ENCODE results near the gene SLN.
A peak's percentile ranks its signal among the peaks of the same experiment; 100 is the strongest.

Gene SLN

GRCh38 chr11:107679255-107680024 is 32.4 kb downstream of the SLN start:
- Histone ChIP-seq H3K36me3 (replicated peaks in 1 of 2; ENCODE audit: control insufficient read depth in 2 of 2, insufficient read depth in 2 of 2, low read length in 2 of 2) (no peaks in the 10 kb centered on the region), H3K9ac (ENCODE audit: low read depth, low read length, poor library complexity) (no peak overlapping the region), H2BK12ac (ENCODE audit: low read length) (no peak overlapping the region), H3K9me3 (replicated peaks in 1 of 2; ENCODE audit: control insufficient read depth in 2 of 2, insufficient read depth in 1 of 2, low read depth in 1 of 2, low read length in 2 of 2) (no peaks in the 10 kb centered on the region), H4K8ac (ENCODE audit: low read depth, low read length) (no peak overlapping the region), H3K4me1 (ENCODE audit: control insufficient read depth in 2 of 2, insufficient read depth in 1 of 2, low read depth in 1 of 2, low read length in 2 of 2) (peaks cover 0 to 8% of the 10 kb centered on the region in 2 donors), H4K91ac (ENCODE audit: low read depth, low read length, poor library complexity) (no peak overlapping the region), H2BK120ac (ENCODE audit: low read depth, low read length) (no peak overlapping the region), H3K4ac (ENCODE audit: low read length) (no peak overlapping the region), H3K27ac (replicated peaks; ENCODE audit: low read length) (no peak overlapping the region), H3K4me2 (ENCODE audit: insufficient read depth, low read length, poor library complexity, severe bottlenecking) (no peak overlapping the region), H3K18ac (ENCODE audit: low read length) (no peak overlapping the region), H3K14ac (ENCODE audit: low read length) (no peak overlapping the region), H3K23ac (ENCODE audit: low read depth, low read length, poor library complexity) (no peak overlapping the region), H2BK5ac (ENCODE audit: low read length) (no peak overlapping the region), H2BK15ac (ENCODE audit: low read length) (no peak overlapping the region), H3K79me1 (ENCODE audit: low read depth, low read length) (no peaks in the 10 kb centered on the region), H2AFZ (ENCODE audit: low read length) (no peak overlapping the region), H3K4me3 (ENCODE audit: low read length in 2 of 2) (no peak overlapping the region), H2AK5ac (ENCODE audit: low read depth, low read length) (no peak overlapping the region), H3K27me3 (ENCODE audit: control insufficient read depth in 3 of 3, insufficient read depth in 3 of 3, low read depth in 1 of 3, low read length in 3 of 3) (no peaks in the 10 kb centered on the region)
- DNase-seq (ENCODE audit: low spot score) = no peak
- WGBS, 2 donors (ENCODE audit: extremely low coverage in 2 of 2, insufficient read length in 2 of 2, insufficient replicate concordance in 1 of 2) = no CpG with 5 or more reads among the region's 4 CpGs

- H3K4me2 ChIP-seq (ENCODE audit: insufficient read depth, low read length, poor library complexity, severe bottlenecking) = no peak overlapping the region
- H3K4me1 ChIP-seq (ENCODE audit: control insufficient read depth in 2 of 2, insufficient read depth in 1 of 2, low read depth in 1 of 2, low read length in 2 of 2) = peaks cover 0 to 8% of the 10 kb centered on the region in 2 donors
- no peak overlapping the region for H2BK12ac ChIP-seq (ENCODE audit: low read length)
- H3K9me3 ChIP-seq (replicated peaks in 1 of 2; ENCODE audit: control insufficient read depth in 2 of 2, insufficient read depth in 1 of 2, low read depth in 1 of 2, low read length in 2 of 2) = no peaks in the 10 kb centered on the region
- no peak overlapping the region for H2AK5ac ChIP-seq (ENCODE audit: low read depth, low read length)
- H4K8ac ChIP-seq (ENCODE audit: low read depth, low read length) = no peak overlapping the region
- H3K36me3 ChIP-seq (replicated peaks in 1 of 2; ENCODE audit: control insufficient read depth in 2 of 2, insufficient read depth in 2 of 2, low read length in 2 of 2) = no peaks in the 10 kb centered on the region
- H3K14ac ChIP-seq (ENCODE audit: low read length) = no peak overlapping the region
- no peak overlapping the region for H4K91ac ChIP-seq (ENCODE audit: low read depth, low read length, poor library complexity)
- H2BK120ac ChIP-seq (ENCODE audit: low read depth, low read length) = no peak overlapping the region
- no CpG with 5 or more reads among the region's 6 CpGs for WGBS, 2 donors (ENCODE audit: extremely low coverage in 2 of 2, insufficient read length in 2 of 2, insufficient replicate concordance in 1 of 2)
- H3K27me3 ChIP-seq (ENCODE audit: control insufficient read depth in 3 of 3, insufficient read depth in 3 of 3, low read depth in 1 of 3, low read length in 3 of 3) = no peaks in the 10 kb centered on the region
- H3K23ac ChIP-seq (ENCODE audit: low read depth, low read length, poor library complexity) = no peak overlapping the region
- no peak overlapping the region for H2BK15ac ChIP-seq (ENCODE audit: low read length)
- no peaks in the 10 kb centered on the region for H3K79me1 ChIP-seq (ENCODE audit: low read depth, low read length)
- H3K4me3 ChIP-seq (ENCODE audit: low read length in 2 of 2) = no peak overlapping the region
- no peak overlapping the region for H3K4ac ChIP-seq (ENCODE audit: low read length)
- H3K18ac ChIP-seq (ENCODE audit: low read length) = no peak overlapping the region
- no peak overlapping the region for H2BK5ac ChIP-seq (ENCODE audit: low read length)
- H2AFZ ChIP-seq (ENCODE audit: low read length) = no peak overlapping the region
- no peak for DNase-seq (ENCODE audit: low spot score)
- H3K9ac ChIP-seq (ENCODE audit: low read depth, low read length, poor library complexity) = no peak overlapping the region
- H3K27ac ChIP-seq (replicated peaks; ENCODE audit: low read length) = no peak overlapping the region
Measured at GRCh38 chr11:107678632-107678971, 33.3 kb downstream of the SLN start.

DNA sequence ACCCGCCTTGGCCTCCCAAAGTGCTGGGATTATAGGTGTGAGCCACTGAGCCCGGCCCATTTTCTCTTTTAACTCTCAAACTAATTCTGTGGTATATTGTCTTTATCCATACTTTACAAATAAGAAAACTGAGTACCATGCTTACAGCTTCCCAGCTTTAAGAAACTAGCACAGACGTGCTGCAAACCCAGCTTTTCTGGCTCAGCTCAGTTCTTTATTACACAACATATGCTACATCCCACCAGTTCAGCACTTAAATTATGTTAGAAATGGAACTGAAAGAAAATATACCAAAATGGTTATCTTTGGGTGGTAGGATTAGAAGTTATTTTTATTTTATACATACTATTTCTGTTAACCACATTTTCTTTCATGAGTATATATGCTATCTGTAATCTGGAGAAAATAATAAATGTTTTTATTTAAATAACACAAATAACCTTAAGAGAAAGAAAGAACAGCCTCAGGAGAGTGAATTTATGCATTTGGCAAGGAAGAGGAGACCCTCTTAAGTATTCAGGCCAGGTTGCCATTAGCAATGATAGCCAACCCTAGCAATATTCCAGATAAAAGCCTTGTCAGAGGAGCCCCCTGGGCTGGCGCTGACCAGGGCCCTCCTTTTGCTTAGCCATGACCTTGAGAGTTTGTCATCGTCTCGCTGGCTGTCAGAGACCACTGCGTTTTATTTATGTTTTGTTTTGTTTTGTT is 33.8 kb downstream of the SLN start:
- WGBS, 2 donors (ENCODE audit: extremely low coverage in 2 of 2, insufficient read length in 2 of 2, insufficient replicate concordance in 1 of 2) = no CpG with 5 or more reads among the region's 7 CpGs

GRCh38 chr11:107676336-107677057 is 35.4 kb downstream of the SLN start:
- no peaks in the 10 kb centered on the region for H3K9me3 ChIP-seq (replicated peaks in 1 of 2; ENCODE audit: control insufficient read depth in 2 of 2, insufficient read depth in 1 of 2, low read depth in 1 of 2, low read length in 2 of 2)
- no peak overlapping the region for H2BK15ac ChIP-seq (ENCODE audit: low read length)
- H4K8ac ChIP-seq (ENCODE audit: low read depth, low read length) = no peak overlapping the region
- H2BK5ac ChIP-seq (ENCODE audit: low read length) = no peak overlapping the region
- no peak overlapping the region for H4K91ac ChIP-seq (ENCODE audit: low read depth, low read length, poor library complexity)
- H3K14ac ChIP-seq (ENCODE audit: low read length) = no peak overlapping the region
- peaks cover 0 to 6% of the 10 kb centered on the region in 2 donors for H3K4me1 ChIP-seq (ENCODE audit: control insufficient read depth in 2 of 2, insufficient read depth in 1 of 2, low read depth in 1 of 2, low read length in 2 of 2)
- peak overlapping the region in 1 of 2 donors; percentile 60 for H3K4me3 ChIP-seq (ENCODE audit: low read length in 2 of 2)
- H2AFZ ChIP-seq (ENCODE audit: low read length) = peak overlapping the region; percentile 3
- no peak overlapping the region for H3K18ac ChIP-seq (ENCODE audit: low read length)
- H3K27ac ChIP-seq (replicated peaks; ENCODE audit: low read length) = no peak overlapping the region
- H3K36me3 ChIP-seq (replicated peaks in 1 of 2; ENCODE audit: control insufficient read depth in 2 of 2, insufficient read depth in 2 of 2, low read length in 2 of 2) = no peaks in the 10 kb centered on the region
- H2BK12ac ChIP-seq (ENCODE audit: low read length) = no peak overlapping the region
- no peaks in the 10 kb centered on the region for H3K27me3 ChIP-seq (ENCODE audit: control insufficient read depth in 3 of 3, insufficient read depth in 3 of 3, low read depth in 1 of 3, low read length in 3 of 3)
- no peak overlapping the region for H2BK120ac ChIP-seq (ENCODE audit: low read depth, low read length)
- no peak overlapping the region for H3K9ac ChIP-seq (ENCODE audit: low read depth, low read length, poor library complexity)
- no CpG with 5 or more reads among the region's 8 CpGs for WGBS, 2 donors (ENCODE audit: extremely low coverage in 2 of 2, insufficient read length in 2 of 2, insufficient replicate concordance in 1 of 2)
- H3K79me1 ChIP-seq (ENCODE audit: low read depth, low read length) = no peaks in the 10 kb centered on the region
- no peak overlapping the region for H2AK5ac ChIP-seq (ENCODE audit: low read depth, low read length)
- DNase-seq (ENCODE audit: low spot score) = no peak
- H3K4me2 ChIP-seq (ENCODE audit: insufficient read depth, low read length, poor library complexity, severe bottlenecking) = no peak overlapping the region
- H3K4ac ChIP-seq (ENCODE audit: low read length) = no peak overlapping the region
- no peak overlapping the region for H3K23ac ChIP-seq (ENCODE audit: low read depth, low read length, poor library complexity)

More for the DNA sequence above, 33.8 kb downstream of the SLN start:
- H3K27ac ChIP-seq (replicated peaks; ENCODE audit: low read length) = no peak overlapping the region
- DNase-seq (ENCODE audit: low spot score) = no peak
- H3K4me3 ChIP-seq (ENCODE audit: low read length in 2 of 2) = no peak overlapping the region
- H2BK5ac ChIP-seq (ENCODE audit: low read length) = no peak overlapping the region
- H3K4me2 ChIP-seq (ENCODE audit: insufficient read depth, low read length, poor library complexity, severe bottlenecking) = no peak overlapping the region
- H3K9ac ChIP-seq (ENCODE audit: low read depth, low read length, poor library complexity) = no peak overlapping the region
- H3K14ac ChIP-seq (ENCODE audit: low read length) = no peak overlapping the region
- no peak overlapping the region for H2BK120ac ChIP-seq (ENCODE audit: low read depth, low read length)
- H3K36me3 ChIP-seq (replicated peaks in 1 of 2; ENCODE audit: control insufficient read depth in 2 of 2, insufficient read depth in 2 of 2, low read length in 2 of 2) = no peaks in the 10 kb centered on the region
- H4K91ac ChIP-seq (ENCODE audit: low read depth, low read length, poor library complexity) = no peak overlapping the region
- no peak overlapping the region for H4K8ac ChIP-seq (ENCODE audit: low read depth, low read length)
- H3K27me3 ChIP-seq (ENCODE audit: control insufficient read depth in 3 of 3, insufficient read depth in 3 of 3, low read depth in 1 of 3, low read length in 3 of 3) = no peaks in the 10 kb centered on the region
- no peaks in the 10 kb centered on the region for H3K9me3 ChIP-seq (replicated peaks in 1 of 2; ENCODE audit: control insufficient read depth in 2 of 2, insufficient read depth in 1 of 2, low read depth in 1 of 2, low read length in 2 of 2)
- H3K4me1 ChIP-seq (ENCODE audit: control insufficient read depth in 2 of 2, insufficient read depth in 1 of 2, low read depth in 1 of 2, low read length in 2 of 2) = peaks cover 0 to 8% of the 10 kb centered on the region in 2 donors
- no peak overlapping the region for H2BK12ac ChIP-seq (ENCODE audit: low read length)
- H2AFZ ChIP-seq (ENCODE audit: low read length) = no peak overlapping the region
- no peak overlapping the region for H2AK5ac ChIP-seq (ENCODE audit: low read depth, low read length)
- H3K79me1 ChIP-seq (ENCODE audit: low read depth, low read length) = no peaks in the 10 kb centered on the region
- no peak overlapping the region for H2BK15ac ChIP-seq (ENCODE audit: low read length)
- no peak overlapping the region for H3K4ac ChIP-seq (ENCODE audit: low read length)
- H3K23ac ChIP-seq (ENCODE audit: low read depth, low read length, poor library complexity) = no peak overlapping the region
- no peak overlapping the region for H3K18ac ChIP-seq (ENCODE audit: low read length)
